Activated T-cell treated with anti-CD3 and anti-CD28 coated beads, Interleukin-2, amount 50 U/mL, for 72 hours (primary cell): Measurements from ENCODE around the gene TSEN54. TPM values are rescaled to one million over a fixed set of nuclear protein-coding genes. Genes with fewer than 3 reads are reported as not detected.
"Not testable (repeated sequence)": the region's sequence is repeated elsewhere in the genome, so short reads cannot be mapped to it uniquely, and the experiment has no call there.

Experiments used
- ATAC-seq, 2 donors: fragments of 150-1000 bp; cut with Tn5 transposase; replicated peaks in 1 of 2; 2 replicates each; pipeline ENCODE4 v1.10.0; 2021; ENCODE audit warnings: moderate library complexity in 2 of 2, mild to moderate bottlenecking in 1 of 2
- DNase-seq, 2 donors: peaks; one replicate each; pipeline ENCODE4 v3.0.0; 2021 to 2022; ENCODE audit warnings: mixed read lengths in 1 of 2
- H3K27ac Mint-ChIP-seq: one replicate; pipeline ENCODE4 v1.8.0; 2022; ENCODE audit warnings: mild to moderate bottlenecking, moderate library complexity, mixed read lengths
- H3K27me3 Mint-ChIP-seq: one replicate; pipeline ENCODE4 v1.8.0; 2022; ENCODE audit warnings: low read depth, mixed read lengths
- H3K36me3 Mint-ChIP-seq, 2 donors: one replicate each; pipeline ENCODE4 v1.8.0; 2022; ENCODE audit warnings: mixed read lengths in 2 of 2, mild to moderate bottlenecking in 1 of 2; ENCODE audit not compliant: insufficient read depth in 2 of 2
- H3K4me1 Mint-ChIP-seq: one replicate; pipeline ENCODE4 v1.8.0; 2022; ENCODE audit warnings: low read depth, mixed read lengths
- H3K4me3 Mint-ChIP-seq, 2 donors: one replicate each; pipeline ENCODE4 v1.8.0; 2022; ENCODE audit warnings: mild to moderate bottlenecking in 2 of 2, mixed read lengths in 2 of 2, moderate library complexity in 2 of 2
- H3K9me3 Mint-ChIP-seq, 2 donors: one replicate each; pipeline ENCODE4 v1.8.0; 2022; ENCODE audit warnings: mixed read lengths in 2 of 2
- total RNA-seq, 2 donors: library from RNA; stranded (reverse); gene quantifications; one replicate each; pipeline ENCODE4 v1.2.3, GENCODE V29; 2022

TSEN54 gene
- total RNA-seq, 2 donors from 2014 or later, result 34.8 to 49.5 TPM

DNA sequence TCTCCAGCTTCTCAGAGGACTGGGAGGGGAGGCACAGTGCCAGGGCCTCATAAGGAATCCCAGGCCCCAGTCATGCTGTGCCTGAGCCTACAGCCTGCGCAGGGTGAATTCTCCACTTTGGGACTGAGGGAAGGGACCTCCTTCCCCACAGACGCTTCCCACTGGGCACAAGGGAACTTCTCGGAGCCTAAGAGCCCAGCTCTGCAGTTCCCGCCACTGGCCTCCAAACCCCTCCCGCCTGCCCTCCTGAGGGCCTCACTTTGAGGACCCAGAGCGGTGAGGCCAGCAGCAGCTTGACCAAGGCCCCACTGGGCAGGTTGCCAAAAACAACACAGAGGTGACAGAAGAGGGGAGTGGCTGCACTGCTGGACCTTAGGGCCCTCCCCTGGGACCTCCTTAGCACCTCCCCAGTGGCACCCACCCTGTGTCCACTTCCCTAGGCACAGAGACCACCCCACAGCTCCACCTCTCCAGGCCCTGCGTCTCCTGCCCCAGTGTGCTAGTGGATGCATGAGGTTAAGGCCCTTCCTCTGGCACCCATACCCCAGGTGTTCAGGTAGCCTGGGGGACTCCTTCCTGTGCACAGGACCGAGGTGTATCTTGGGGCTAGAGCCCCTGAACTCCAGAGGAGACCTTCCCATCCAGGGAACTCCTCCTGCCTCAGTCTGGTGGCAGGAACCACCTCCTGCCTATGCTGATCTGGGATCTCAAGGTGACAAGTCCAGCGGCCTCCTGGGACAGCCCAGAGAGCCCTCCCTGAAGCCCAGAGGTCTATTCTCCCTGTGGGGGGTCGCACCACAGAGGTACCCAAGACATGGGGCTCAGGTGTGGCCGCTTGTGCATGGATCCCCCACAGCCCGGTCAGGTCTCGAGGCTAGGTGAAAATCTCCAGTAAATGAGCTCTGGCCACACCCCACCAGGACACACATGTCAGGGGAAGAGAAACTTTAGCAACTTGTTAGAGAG is 4.4 kb upstream of the TSEN54 start:
- no peaks in the 10 kb centered on the region for H3K9me3 Mint-ChIP-seq
- no peak overlapping the region for H3K4me3 Mint-ChIP-seq
- H3K4me1 Mint-ChIP-seq, result no peaks in the 10 kb centered on the region
- ATAC-seq, result no peak
- H3K36me3 Mint-ChIP-seq, result no peaks in the 10 kb centered on the region
- H3K27ac Mint-ChIP-seq, result no peak overlapping the region
- no peaks in the 10 kb centered on the region for H3K27me3 Mint-ChIP-seq
- DNase-seq, result no peak

GRCh38 chr17:75512926-75513640 is 3.2 kb upstream of the TSEN54 start:
- Mint-ChIP-seq H3K4me1 (peaks cover 7% of the 10 kb centered on the region), H3K27ac (no peak overlapping the region)

DNA sequence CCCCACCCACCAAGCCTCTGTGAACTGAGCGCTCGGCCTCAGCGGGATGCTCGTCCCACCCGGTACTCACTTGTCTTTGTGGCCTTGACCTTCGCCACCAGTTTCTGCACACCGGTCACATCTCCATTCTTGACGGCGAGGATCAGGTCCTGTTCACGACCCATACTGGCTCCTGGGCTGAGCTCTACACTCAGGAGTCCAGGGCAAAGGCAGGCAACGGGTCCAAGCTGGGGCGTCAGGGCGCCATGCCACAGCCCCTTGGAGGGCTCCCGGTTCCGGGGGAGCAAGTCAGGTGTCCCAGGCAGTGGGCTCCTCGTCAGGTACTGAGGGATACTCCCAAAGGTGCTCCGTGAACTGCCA is 2.7 kb upstream of the TSEN54 start:
- peaks cover 0 to 7% of the 10 kb centered on the region in 2 donors for H3K36me3 Mint-ChIP-seq
- H3K9me3 Mint-ChIP-seq, result no peaks in the 10 kb centered on the region
- H3K4me3 Mint-ChIP-seq, result peak overlapping the region in 1 of 2 donors; percentile 58
- DNase-seq, result no peak
- no peak for ATAC-seq
- no peak overlapping the region for H3K27ac Mint-ChIP-seq
- peaks cover 13% of the 10 kb centered on the region for H3K4me1 Mint-ChIP-seq
- H3K27me3 Mint-ChIP-seq, result no peaks in the 10 kb centered on the region

More at GRCh38 chr17:75512926-75513640, 3.2 kb upstream of the TSEN54 start:
- no peaks in the 10 kb centered on the region for H3K9me3 Mint-ChIP-seq
- no peak overlapping the region for H3K4me3 Mint-ChIP-seq
- DNase-seq (no peak), ATAC-seq (no peak)
- peaks cover 0 to 1% of the 10 kb centered on the region in 2 donors for H3K36me3 Mint-ChIP-seq
- no peaks in the 10 kb centered on the region for H3K27me3 Mint-ChIP-seq

DNA sequence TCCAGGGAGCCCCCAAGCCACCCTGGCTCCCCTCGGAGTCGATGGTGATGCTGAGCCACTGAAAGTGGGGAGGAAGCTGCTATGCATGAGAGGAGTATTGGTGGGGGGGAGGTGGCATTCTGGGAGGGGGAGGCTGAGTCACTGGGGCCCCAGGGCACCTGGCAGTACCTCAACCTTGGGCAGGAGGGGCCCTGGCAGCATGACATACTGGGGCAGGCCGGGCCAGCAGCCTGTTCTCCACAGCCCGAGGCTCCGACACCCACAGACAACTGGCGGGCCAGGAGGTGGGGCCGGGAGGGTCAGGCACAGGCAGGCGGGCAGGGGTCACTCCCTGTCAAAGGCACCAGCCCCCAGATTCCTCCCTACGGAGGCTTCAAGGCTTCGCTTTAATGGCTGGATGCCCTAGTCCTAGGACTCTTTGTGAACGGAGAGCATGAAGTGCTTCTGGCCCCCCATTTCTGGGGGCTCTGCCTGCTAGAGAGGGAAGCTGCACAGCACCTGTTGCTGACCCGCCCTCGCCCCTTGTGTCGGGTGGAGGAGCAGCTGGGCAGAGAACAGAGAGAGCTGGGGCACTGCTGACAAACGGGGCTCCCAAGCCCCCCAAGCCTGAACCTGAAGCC is 1.9 kb upstream of the TSEN54 start:
- ATAC-seq (no peak), DNase-seq (peak in 1 of 2 donors; percentile 37)
- Mint-ChIP-seq H3K4me3 (peak overlapping the region; percentile 45 to 63), H3K4me1 (peaks cover 18% of the 10 kb centered on the region), H3K9me3 (no peaks in the 10 kb centered on the region), H3K27me3 (no peaks in the 10 kb centered on the region), H3K27ac (no peak overlapping the region), H3K36me3 (peaks cover 0 to 9% of the 10 kb centered on the region in 2 donors)

- H3K36me3 Mint-ChIP-seq, result peaks cover 0 to 10% of the 10 kb centered on the region in 2 donors
- H3K4me3 Mint-ChIP-seq, result peak overlapping the region; percentile 44 to 84
- no peak overlapping the region for H3K27ac Mint-ChIP-seq
- H3K4me1 Mint-ChIP-seq, result peaks cover 18% of the 10 kb centered on the region
- ATAC-seq, result peak; percentile 0 to 1
- no peaks in the 10 kb centered on the region for H3K9me3 Mint-ChIP-seq
- DNase-seq, result no peak
- H3K27me3 Mint-ChIP-seq, result no peaks in the 10 kb centered on the region
Observed at GRCh38 chr17:75514919-75515495, 1.3 kb upstream of the TSEN54 start.

- DNase-seq, result peak; percentile 89
- ATAC-seq, result peak; percentile 61 to 63
- H3K27ac Mint-ChIP-seq, result no peak within 1 kb of the TSS
- peaks cover 18% of the 10 kb centered on the region for H3K4me1 Mint-ChIP-seq
- H3K9me3 Mint-ChIP-seq, result no peaks in the 10 kb centered on the region
- H3K36me3 Mint-ChIP-seq, result peaks cover 0 to 10% of the 10 kb centered on the region in 2 donors
- peak within 1 kb of the TSS; percentile 84 to 88 for H3K4me3 Mint-ChIP-seq
- no peaks in the 10 kb centered on the region for H3K27me3 Mint-ChIP-seq
Observed at GRCh38 chr17:75515496-75516254, 653 bp upstream of the TSEN54 start, which contains the start of gene CASKIN2. CASKIN2 (minus strand) TSS chr17:75515537; CDS start chr17:75513804, 1,733 bp downstream.

GRCh38 chr17:75516619-75517296 is 430 bp downstream of the TSEN54 start:
- Mint-ChIP-seq H3K4me3 (peak overlapping the region; percentile 73 to 88), H3K27ac (no peak overlapping the region), H3K9me3 (no peaks in the 10 kb centered on the region), H3K4me1 (peaks cover 18% of the 10 kb centered on the region), H3K36me3 (peaks cover 0 to 10% of the 10 kb centered on the region in 2 donors), H3K27me3 (no peaks in the 10 kb centered on the region)
- ATAC-seq (peak; percentile 20 to 28), DNase-seq (peak; percentile 53 to 56)

DNA sequence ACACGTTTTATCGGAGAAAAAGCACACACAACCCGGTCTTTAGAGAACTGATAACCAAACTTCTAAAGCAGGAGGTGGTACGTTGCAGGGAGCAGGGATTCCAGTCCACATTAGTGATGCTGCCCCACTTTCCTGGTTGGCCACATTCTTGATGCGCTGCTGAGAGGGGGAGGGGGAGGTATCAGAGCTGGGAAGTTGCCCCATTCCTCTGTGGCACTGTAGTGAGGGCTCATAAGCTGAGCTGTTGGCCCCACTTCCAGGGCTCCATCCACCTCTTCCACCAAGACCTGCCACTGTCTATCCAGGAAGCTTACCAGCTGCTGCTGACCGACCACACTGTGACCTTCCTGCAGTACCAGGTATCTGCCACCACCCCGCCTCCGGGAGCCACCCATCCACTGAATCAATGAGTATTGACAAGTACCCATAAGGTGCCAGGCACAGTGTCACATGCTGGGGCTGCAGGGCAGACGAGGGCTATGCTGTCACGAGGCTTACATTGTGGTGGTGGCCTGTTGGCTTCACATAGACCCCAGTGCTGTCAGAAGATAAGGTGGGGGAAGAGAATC is 1.1 kb downstream of the TSEN54 start:
- Mint-ChIP-seq H3K36me3 (peaks cover 0 to 12% of the 10 kb centered on the region in 2 donors), H3K27me3 (no peaks in the 10 kb centered on the region), H3K9me3 (no peaks in the 10 kb centered on the region), H3K4me3 (peak overlapping the region; percentile 73 to 88), H3K27ac (peak overlapping the region; percentile 5), H3K4me1 (peaks cover 18% of the 10 kb centered on the region)
- DNase-seq (peak; percentile 48 to 58), ATAC-seq (no peak)

- ATAC-seq, result peak in 1 of 2 donors; percentile 10
- peak overlapping the region; percentile 18 for H3K27ac Mint-ChIP-seq
Observed at GRCh38 chr17:75518201-75518600, 1.9 kb downstream of the TSEN54 start.

DNA sequence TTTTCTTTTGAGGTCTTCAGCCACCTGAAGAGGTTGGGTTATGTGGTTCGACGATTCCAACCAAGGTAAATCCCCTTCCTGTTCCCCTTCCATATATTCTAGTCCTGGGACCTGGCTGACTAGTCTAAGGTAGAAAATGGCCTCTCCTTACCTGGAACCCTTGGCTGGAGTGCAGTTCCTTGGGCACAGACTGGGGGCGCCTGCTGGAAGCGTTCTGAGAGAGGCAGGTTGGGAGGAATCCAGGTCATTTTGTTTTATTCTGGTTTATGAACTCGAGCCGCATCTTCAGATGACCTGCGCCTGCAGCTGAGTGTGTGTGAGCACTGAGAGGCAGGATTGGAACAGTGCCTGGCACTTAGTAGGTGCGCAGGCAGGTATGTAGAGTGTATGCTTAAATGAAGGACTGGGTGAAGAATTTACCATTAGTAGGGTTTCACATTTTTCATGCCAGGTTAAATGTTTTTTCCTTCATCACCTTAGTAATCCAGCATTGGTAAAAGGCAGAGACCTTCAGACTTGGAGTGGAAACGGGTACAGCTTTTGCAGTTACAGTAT is 2.7 kb downstream of the TSEN54 start:
- DNase-seq (no peak), ATAC-seq (no peak)
- H3K27me3 Mint-ChIP-seq, result no peaks in the 10 kb centered on the region
- no peak overlapping the region for H3K27ac Mint-ChIP-seq
- H3K36me3 Mint-ChIP-seq, result peaks cover 0 to 12% of the 10 kb centered on the region in 2 donors
- peaks cover 18% of the 10 kb centered on the region for H3K4me1 Mint-ChIP-seq
- no peaks in the 10 kb centered on the region for H3K9me3 Mint-ChIP-seq
- H3K4me3 Mint-ChIP-seq, result peak overlapping the region; percentile 73 to 88

More at GRCh38 chr17:75518201-75518600, 1.9 kb downstream of the TSEN54 start:
- Mint-ChIP-seq H3K4me1 (peaks cover 18% of the 10 kb centered on the region), H3K9me3 (no peaks in the 10 kb centered on the region), H3K36me3 (peaks cover 0 to 12% of the 10 kb centered on the region in 2 donors), H3K4me3 (peak overlapping the region; percentile 73 to 88), H3K27me3 (no peaks in the 10 kb centered on the region)
- DNase-seq, result peak in 1 of 2 donors; percentile 39

GRCh38 chr17:75520413-75520812 is 4.1 kb downstream of the TSEN54 start:
- Mint-ChIP-seq H3K4me1 (peaks cover 23% of the 10 kb centered on the region), H3K36me3 (peaks cover 0 to 12% of the 10 kb centered on the region in 2 donors)
- H3K4me3 Mint-ChIP-seq, H3K27me3 Mint-ChIP-seq, H3K9me3 Mint-ChIP-seq, H3K27ac Mint-ChIP-seq, ATAC-seq, DNase-seq: not testable (repeated sequence)
